Measurements from ENCODE around the gene DDIAS. TPM values are rescaled to one million over a fixed set of nuclear protein-coding genes. Genes with fewer than 3 reads are reported as not detected.
"Not testable (repeated sequence)": the region's sequence is repeated elsewhere in the genome, so short reads cannot be mapped to it uniquely, and the experiment has no call there.

Gene DDIAS
- polyA plus RNA-seq, 12 donors, result 2.6 to 11.1 (median 4.3) TPM; not detected in 1

DNA sequence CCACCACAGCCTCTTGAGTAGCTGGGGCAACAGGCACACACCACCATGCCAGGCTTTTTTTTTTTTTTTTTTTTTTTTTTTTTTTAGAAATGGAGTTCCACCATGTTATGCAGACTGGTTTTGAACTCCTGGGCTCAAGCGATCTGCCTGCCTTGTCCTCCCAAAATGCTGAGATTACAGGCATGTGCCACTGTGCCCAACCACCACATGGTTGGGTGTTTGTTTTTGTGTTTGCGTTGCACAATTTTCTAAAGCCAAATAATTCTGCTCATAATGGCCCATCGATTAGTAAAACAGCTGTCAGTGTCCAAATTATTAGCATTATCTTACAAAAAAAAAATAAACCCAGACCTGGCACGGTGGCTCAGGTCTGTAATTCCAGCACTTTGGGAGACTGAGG, 65.8 kb downstream of the DDIAS start:
- DNase-seq, result no peak

GRCh38 chr11:82969811-82970210, 68.3 kb downstream of the DDIAS start:
- DNase-seq, result no peak

- not testable (repeated sequence) for DNase-seq
Observed at GRCh38 chr11:82970507-82971083, 69.1 kb downstream of the DDIAS start.

- DNase-seq, result not testable (repeated sequence)
Observed at GRCh38 chr11:82971519-82971946, 70.0 kb downstream of the DDIAS start.

- DNase-seq, result no peak
Observed at GRCh38 chr11:82972103-82972502, 70.6 kb downstream of the DDIAS start.

DNA sequence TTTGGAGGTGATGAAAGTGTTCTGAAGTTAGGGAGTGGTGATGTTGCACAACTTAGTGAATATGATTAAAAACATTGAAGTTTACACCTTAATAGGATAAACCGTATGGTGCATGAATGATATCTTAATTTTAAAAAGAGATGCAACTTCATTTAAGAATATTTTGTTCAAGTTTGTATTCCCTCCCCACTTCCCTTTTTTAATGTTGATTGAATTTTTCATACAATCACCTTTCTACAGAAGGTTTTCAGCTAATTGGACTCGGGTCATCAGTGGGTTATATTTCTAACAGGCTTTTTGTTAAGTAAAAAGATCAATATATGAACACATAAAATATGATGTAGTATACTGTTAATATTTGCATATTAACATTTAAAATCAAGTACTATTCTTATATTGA, 72.6 kb downstream of the DDIAS start:
- DNase-seq, result no peak

- DNase-seq, result no peak
Observed at GRCh38 chr11:82974851-82975250, 73.3 kb downstream of the DDIAS start.

DNA sequence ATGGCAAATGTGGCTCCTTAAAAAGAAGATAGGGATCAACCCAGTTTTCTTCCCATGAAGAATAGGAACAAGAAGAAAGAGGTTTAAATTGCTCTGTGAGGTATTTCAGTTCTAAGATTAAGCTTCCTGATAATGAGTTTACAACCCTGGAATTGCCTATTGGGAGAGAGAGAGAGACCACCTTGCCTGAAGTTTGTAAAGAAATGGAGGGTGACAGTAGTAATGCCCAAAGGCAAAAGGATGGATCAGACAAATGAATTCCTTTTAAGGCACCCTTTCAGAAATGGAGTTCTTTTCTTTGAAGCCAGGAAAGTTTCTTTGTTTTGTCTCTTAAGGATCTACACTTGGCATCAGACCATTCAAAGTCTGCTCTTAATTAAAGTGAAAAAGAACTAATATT, 74.3 kb downstream of the DDIAS start:
- no peak for DNase-seq

DNA sequence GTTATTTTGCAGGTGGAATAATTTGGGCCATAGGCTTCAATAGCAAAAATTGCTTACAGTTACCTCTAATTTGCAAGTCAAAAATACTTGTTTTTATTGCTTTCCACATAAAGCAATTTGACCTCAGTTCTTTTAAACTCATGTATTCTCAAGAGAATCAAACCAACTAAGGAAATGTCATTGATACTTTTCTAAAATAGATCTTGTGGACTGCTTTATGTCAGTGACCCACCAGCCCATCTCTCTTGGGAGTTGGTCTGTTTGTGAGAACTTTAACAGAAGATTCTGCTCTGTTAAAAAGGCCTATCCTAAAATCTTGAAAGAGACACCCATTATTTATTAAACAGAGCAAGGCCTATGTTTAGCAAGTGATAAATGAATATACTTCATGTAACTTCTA, 75.2 kb downstream of the DDIAS start:
- DNase-seq, result no peak

DNA sequence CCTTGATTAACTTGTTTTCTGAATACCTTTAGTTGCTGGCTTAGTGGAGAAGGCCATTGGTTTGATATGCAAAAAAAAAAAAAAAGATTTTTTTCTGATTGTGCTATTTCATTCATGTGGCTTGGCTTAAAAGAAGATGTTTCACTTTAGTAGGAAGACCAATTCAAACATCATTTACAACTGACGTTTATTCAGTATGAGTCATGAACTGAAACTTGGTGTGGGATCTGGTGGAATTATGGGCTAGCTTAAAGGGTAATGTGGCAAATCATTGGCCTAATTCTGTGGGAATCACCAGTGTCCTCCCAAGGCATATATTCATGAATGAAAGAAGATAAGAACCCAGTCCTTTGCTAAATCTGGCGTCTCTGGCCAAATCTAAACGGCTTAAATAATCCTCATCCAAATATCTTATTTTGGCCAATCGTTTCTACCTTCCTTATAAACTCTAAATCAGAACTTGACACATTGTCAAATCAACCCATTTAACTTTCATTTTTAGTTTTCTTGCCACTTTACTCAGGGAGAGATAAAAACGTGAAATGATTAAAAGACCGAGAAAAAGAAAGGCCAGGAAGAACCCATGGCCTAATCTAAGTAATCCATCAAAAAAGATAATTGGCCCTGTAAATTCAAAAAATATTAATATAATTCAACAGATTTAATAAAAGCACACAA, 77.0 kb downstream of the DDIAS start:
- DNase-seq, result no peak

DNA sequence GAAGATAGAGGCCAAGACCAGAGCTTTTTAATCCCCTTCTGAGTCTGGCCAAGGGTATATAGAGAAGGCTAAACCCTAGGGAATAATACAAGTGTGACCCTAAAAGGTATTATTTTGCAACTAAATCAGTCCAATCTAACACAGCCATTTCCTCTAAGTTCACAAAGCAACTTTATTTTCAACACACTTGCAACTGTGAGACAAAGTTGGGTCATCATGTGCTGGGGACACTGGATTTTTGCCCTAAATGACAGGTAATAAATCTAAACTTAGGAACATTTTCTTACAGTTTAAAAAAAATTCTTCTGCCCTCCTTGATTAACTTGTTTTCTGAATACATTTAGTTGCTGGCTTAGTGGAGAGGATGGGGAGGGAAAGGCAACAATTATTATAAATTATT, 78.3 kb downstream of the DDIAS start:
- no peak for DNase-seq

- DNase-seq, result no peak
Observed at GRCh38 chr11:82980292-82980691, 78.8 kb downstream of the DDIAS start.

DNA sequence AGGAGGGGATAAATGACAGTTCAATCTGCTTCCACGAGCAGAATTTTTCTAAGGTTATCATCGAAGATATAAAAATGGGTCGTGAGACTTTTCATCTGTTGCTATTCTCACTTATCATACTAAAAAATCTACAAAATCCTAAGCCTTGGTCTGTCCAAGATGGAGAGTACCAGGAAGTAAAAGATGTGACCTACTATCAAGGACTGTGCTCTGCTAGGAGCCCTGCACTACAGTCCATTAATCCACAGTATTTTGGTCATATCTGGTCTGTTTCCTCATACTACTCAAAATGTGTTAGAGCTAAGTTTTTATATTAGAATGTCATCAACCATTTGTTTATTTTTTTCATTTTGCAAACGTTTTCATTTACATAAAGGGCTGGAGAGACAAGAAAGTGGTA, 79.4 kb downstream of the DDIAS start:
- DNase-seq, result no peak

DNA sequence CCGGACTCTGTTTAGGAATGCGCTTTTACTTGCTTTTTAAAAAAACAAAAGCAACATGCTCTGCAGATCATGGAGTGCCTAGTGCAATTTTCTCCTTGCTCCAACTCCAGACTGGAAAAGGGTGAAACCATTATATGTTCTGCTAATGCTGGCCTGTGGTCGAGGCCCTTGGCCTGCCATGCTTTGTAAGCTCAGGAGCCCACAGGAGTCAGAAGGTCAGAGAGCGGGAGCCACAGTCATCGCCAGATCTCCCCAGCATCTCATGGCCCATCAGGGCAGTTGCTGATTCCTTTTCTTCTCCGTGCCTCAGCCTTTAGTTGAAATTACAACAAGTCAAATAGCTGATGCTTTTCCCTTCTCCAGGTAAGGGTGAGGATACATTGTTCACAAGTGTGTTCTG, 80.3 kb downstream of the DDIAS start:
- DNase-seq, result no peak

Other genes starting within 250 kb of the DDIAS start
- gene FAM181B, start 167.9 kb upstream of the DDIAS start, polyA plus RNA-seq (ENCODE audit: insufficient read length in 12 of 12), result under 1 TPM in 10 of 12 donors, not detected in 2; 0.07 to 0.73 (median 0.10) TPM
- gene PRCP, start 1.3 kb upstream of the DDIAS start, polyA plus RNA-seq (ENCODE audit: insufficient read length in 12 of 12), result 100 to 1,000 TPM in 10 of 12 donors, 10 to 100 TPM in 1, not detected in 1; 91.2 to 155 (median 116) TPM
- gene RAB30, start 170.2 kb downstream of the DDIAS start, polyA plus RNA-seq (ENCODE audit: insufficient read length in 12 of 12), result 10 to 100 TPM in 11 of 12 donors, not detected in 1; 12.8 to 21.0 (median 16.1) TPM